ENCODE measurements around the gene DBP. TPM values are rescaled to one million over a fixed set of nuclear protein-coding genes. Genes with fewer than 3 reads are reported as not detected.

The DBP gene
- total RNA-seq, 4 donors from 2014 or later: 8.7 to 13.8 (median 11.6) TPM

GRCh38 chr19:48635966-48636858 lies 967 bp downstream of the DBP start:
- H3K27me3 ChIP-seq: no peaks in the 10 kb centered on the region

GRCh38 chr19:48635263-48635965 lies 1.8 kb downstream of the DBP start:
- TF ChIP-seq CTCF (IDR thresholded peaks at IDR 0.05): no peak
- TF ChIP-seq POLR2AphosphoS5 (IDR thresholded peaks at IDR 0.05): peak; percentile 69 to 79 (median 72)
- Histone ChIP-seq H3K27me3 (no peaks in the 10 kb centered on the region), H3K27ac (peak overlapping the region; percentile 94 to 98 (median 97)), H3K9me3 (no peaks in the 10 kb centered on the region), H3K36me3 (no peaks in the 10 kb centered on the region), H3K4me1 (peaks cover 34 to 70% (median 56%) of the 10 kb centered on the region in 4 donors), H3K4me3 (peak overlapping the region; percentile 70 to 85 (median 80))
- DNase-seq: peak; percentile 82
- in situ Hi-C loops (cut with MboI; ENCODE audit: low pct_ligation_motif_present in 1 of 4, low pct_unique_long_range_greater_than_20kb in 1 of 4, low sequenced_read_pairs in 3 of 4) (no loop called here), intact Hi-C loops (cut with DNase I; ENCODE audit: low total_unique reads) (no loop called here)
- 2% methylated on average over 24 of the region's 67 CpGs; no CpG with 5 or more reads in 1 of the 2 donors for WGBS, 2 donors (ENCODE audit: low coverage in 1 of 2)

More at GRCh38 chr19:48635966-48636858, 967 bp downstream of the DBP start:
- WGBS, 2 donors (ENCODE audit: low coverage in 1 of 2): 0 to 1% methylated on average over 14 to 34 of the region's 35 CpGs
- H3K4me1 ChIP-seq: peaks cover 27 to 62% (median 48%) of the 10 kb centered on the region in 4 donors
- in situ Hi-C loops (cut with MboI; ENCODE audit: low pct_ligation_motif_present in 1 of 4, low pct_unique_long_range_greater_than_20kb in 1 of 4, low sequenced_read_pairs in 3 of 4) (no loop called here), intact Hi-C loops (cut with DNase I; ENCODE audit: low total_unique reads) (no loop called here)
- peak overlapping the region; percentile 94 to 98 (median 97) for H3K27ac ChIP-seq
- no peaks in the 10 kb centered on the region for H3K9me3 ChIP-seq
- H3K4me3 ChIP-seq: peak overlapping the region; percentile 70 to 85 (median 80)
- no peaks in the 10 kb centered on the region for H3K36me3 ChIP-seq
- peak; percentile 63 for DNase-seq
- no peak for TF ChIP-seq POLR2A (IDR thresholded peaks at IDR 0.05)
- TF ChIP-seq CTCF (IDR thresholded peaks at IDR 0.05): no peak
- TF ChIP-seq POLR2AphosphoS5 (IDR thresholded peaks at IDR 0.05): no peak
- no peak for TF ChIP-seq EP300 (IDR thresholded peaks at IDR 0.05; ENCODE audit: low read depth)

DNA sequence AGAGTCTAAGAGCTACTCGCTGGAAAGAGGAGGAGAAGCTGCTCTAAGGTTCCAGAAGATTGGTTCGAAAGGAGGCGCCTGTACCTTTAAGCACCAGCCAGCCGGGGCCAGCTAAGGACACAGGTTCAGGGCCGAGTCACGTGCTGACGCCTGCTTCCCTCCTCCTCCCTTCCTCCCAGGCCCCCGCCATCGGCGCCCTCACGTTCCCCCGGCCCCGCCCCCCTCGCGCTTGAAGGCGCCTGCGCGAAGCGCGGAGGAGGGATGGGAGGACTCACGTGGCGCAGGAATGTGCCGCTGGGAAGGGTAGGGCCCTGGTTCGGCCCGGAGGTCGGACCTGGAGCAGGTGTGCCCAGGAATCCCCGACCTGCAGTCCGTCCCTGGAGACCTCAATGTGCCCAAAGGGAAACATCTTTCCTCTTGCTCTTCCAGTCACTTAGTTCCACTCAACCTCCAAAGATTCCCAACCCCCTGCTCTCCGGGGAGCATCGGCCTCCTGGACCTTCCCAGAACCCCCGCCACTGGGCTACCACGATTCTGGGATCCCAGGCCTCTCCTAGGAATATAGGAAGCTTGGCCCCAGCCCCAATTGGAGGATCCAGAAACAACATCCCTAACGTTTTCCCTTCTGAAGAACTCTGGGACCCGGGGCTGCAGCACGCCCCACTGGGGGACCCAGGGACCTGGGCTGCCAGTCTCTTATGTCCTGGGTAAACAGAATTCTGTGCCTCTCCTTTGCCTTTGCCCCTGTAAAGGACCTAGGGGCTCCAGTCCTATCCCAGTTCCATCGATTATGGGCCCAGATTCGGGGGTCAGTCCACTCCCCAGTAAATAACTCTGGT lies 2.5 kb downstream of the DBP start:
- H3K4me1 ChIP-seq: peaks cover 41 to 77% (median 62%) of the 10 kb centered on the region in 4 donors
- no peaks in the 10 kb centered on the region for H3K9me3 ChIP-seq
- peak overlapping the region; percentile 5 to 85 (median 40) for H3K4me3 ChIP-seq
- peak overlapping the region; percentile 94 to 98 (median 97) for H3K27ac ChIP-seq
- 0 to 1% methylated on average over 2 to 33 of the region's 37 CpGs for WGBS, 2 donors (ENCODE audit: low coverage in 1 of 2)
- intact Hi-C loops (cut with DNase I; ENCODE audit: low total_unique reads): no loop called here
- H3K36me3 ChIP-seq: no peaks in the 10 kb centered on the region
- DNase-seq: peak; percentile 98
- in situ Hi-C loops (cut with MboI; ENCODE audit: low pct_ligation_motif_present in 1 of 4, low pct_unique_long_range_greater_than_20kb in 1 of 4, low sequenced_read_pairs in 3 of 4): no loop called here
- TF ChIP-seq POLR2A (IDR thresholded peaks at IDR 0.05) (peak; percentile 72), POLR2AphosphoS5 (IDR thresholded peaks at IDR 0.05) (peak; percentile 86 to 87 (median 87)), EP300 (IDR thresholded peaks at IDR 0.05; ENCODE audit: low read depth) (peak; percentile 32), CTCF (IDR thresholded peaks at IDR 0.05) (no peak)
- no peaks in the 10 kb centered on the region for H3K27me3 ChIP-seq
